IPS-20b (cell line): ENCODE results near the gene TSFM.
A peak's percentile ranks its signal among the peaks of the same experiment; 100 is the strongest.

Source experiments
- H3K27ac ChIP-seq: one replicate; pipeline ENCODE4 v1.5.1; 2013; ENCODE audit warnings: low read length
- H3K27me3 ChIP-seq: 2 replicates; pipeline ENCODE4 v1.6.1; 2013; ENCODE audit warnings: mild to moderate bottlenecking, low read length, inconsistent platforms; ENCODE audit not compliant: insufficient read depth
- H3K36me3 ChIP-seq: 2 replicates; pipeline ENCODE4 v1.6.1; 2013; ENCODE audit warnings: low read depth, mild to moderate bottlenecking, inconsistent platforms, low read length, moderate library complexity; ENCODE audit not compliant: insufficient read depth
- H3K4me1 ChIP-seq: 2 replicates; pipeline ENCODE4 v1.6.1; 2013; ENCODE audit warnings: mild to moderate bottlenecking, control low read depth, inconsistent platforms, low read length, moderate library complexity; ENCODE audit not compliant: insufficient read depth
- H3K4me3 ChIP-seq: 2 replicates; pipeline ENCODE4 v1.5.1; 2013; ENCODE audit warnings: mild to moderate bottlenecking, low read length, inconsistent platforms
- H3K9ac ChIP-seq: 2 replicates; pipeline ENCODE4 v1.6.1; 2013; ENCODE audit warnings: low read depth, mild to moderate bottlenecking, inconsistent platforms, low read length, moderate library complexity
- H3K9me3 ChIP-seq: 2 replicates; pipeline ENCODE4 v1.6.1; 2013; ENCODE audit warnings: mild to moderate bottlenecking, low read depth, low read length, inconsistent platforms; ENCODE audit not compliant: insufficient read depth

The TSFM gene

DNA sequence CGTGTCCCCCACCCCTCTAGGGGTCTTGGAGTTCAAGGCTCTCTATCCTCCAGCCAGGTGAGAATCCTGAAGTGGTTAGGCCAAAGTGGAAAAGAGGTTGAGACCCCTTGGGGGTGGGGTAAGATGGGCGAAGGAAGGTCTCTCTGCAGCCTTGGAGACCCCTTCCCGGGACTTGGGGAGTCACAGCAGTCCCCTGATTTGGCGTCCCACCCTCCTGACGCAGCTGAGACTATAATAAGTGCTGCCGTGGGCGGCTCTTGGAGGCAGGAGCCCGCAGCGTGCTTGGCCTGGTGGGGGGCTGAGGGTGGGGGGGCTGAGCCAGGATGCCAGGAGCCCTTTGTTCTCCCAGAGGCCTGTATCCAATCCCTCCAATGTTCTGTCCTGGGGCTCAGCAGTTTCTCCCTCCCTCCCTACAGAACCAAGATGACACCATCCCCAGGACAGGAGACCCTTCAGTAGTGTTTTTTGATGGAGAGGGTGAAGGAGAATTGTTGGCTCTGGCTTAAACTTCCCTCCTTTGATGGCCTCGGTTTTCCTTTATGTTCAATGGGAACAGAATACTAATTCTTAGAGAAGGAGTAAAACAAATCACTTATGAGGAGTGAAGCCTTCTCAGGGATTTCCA lies 42.6 kb upstream of the TSFM start:
- H3K27ac ChIP-seq, result no peak overlapping the region
- no peak overlapping the region for H3K4me3 ChIP-seq
- H3K36me3 ChIP-seq, result no peaks in the 10 kb centered on the region
- H3K9ac ChIP-seq, result no peak overlapping the region
- H3K27me3 ChIP-seq, result peaks cover 91% of the 10 kb centered on the region
- H3K4me1 ChIP-seq, result peaks cover 3% of the 10 kb centered on the region; the same call in 1 of the 2 replicates
- H3K9me3 ChIP-seq, result no peaks in the 10 kb centered on the region

DNA sequence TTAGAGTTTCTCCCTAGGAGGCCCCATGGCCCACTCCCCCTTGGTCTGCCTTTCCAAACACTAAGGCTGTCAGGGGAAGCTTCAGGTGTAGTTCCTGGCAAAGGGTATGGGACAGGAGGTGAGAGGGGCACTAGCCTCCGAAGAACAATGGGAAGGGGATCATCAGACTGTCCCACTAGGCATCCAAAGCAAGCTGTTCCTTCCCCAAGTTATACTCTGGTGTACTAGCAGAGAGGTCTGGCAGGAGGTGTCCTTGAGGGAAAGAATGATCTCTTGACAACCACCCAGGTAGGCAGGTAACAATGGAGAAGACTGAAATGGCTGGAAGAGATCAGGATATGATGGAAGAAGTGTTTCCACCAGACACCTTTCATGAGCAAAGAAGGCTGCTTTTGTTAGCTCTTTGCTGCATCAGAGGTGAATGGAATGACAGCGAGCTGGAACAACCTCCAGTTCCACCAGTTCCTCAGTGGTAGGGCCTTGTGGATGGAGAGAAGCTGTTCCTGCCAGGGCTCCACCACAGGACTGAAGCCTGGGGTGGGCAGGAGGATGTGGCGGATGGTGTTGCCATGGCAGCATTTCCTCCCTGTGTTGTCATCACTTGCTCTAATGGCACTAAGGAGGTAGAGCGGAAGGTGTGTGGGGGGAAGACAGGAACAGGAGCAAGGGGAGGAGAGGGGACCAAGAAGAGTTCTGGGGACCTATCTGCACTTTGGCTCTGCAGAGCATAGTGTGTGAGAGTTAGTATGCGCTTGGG lies 41.8 kb upstream of the TSFM start:
- no peak overlapping the region for H3K4me3 ChIP-seq
- H3K9ac ChIP-seq, result no peak overlapping the region
- peaks cover 83% of the 10 kb centered on the region for H3K27me3 ChIP-seq
- no peak overlapping the region for H3K27ac ChIP-seq
- H3K36me3 ChIP-seq, result no peaks in the 10 kb centered on the region
- peaks cover 3% of the 10 kb centered on the region; the same call in 1 of the 2 replicates for H3K4me1 ChIP-seq
- no peaks in the 10 kb centered on the region for H3K9me3 ChIP-seq

- no peak overlapping the region for H3K4me3 ChIP-seq
- H3K27ac ChIP-seq, result no peak overlapping the region
- no peaks in the 10 kb centered on the region for H3K9me3 ChIP-seq
- peaks cover 3% of the 10 kb centered on the region; the same call in 1 of the 2 replicates for H3K4me1 ChIP-seq
- H3K27me3 ChIP-seq, result peaks cover 78% of the 10 kb centered on the region
- H3K36me3 ChIP-seq, result peaks cover 4% of the 10 kb centered on the region
- no peak overlapping the region for H3K9ac ChIP-seq
These were observed 41.2 kb upstream of the TSFM start for GRCh38 chr12:57741413-57741789.

GRCh38 chr12:57741844-57742738 lies 40.5 kb upstream of the TSFM start:
- Histone ChIP-seq H3K27ac (no peak overlapping the region), H3K9ac (no peak overlapping the region), H3K9me3 (no peaks in the 10 kb centered on the region), H3K4me1 (no peaks in the 10 kb centered on the region; the same call in 1 of the 2 replicates), H3K27me3 (peaks cover 71% of the 10 kb centered on the region), H3K36me3 (peaks cover 11% of the 10 kb centered on the region), H3K4me3 (no peak overlapping the region)

GRCh38 chr12:57743769-57744168 lies 38.8 kb upstream of the TSFM start:
- no peak overlapping the region for H3K27ac ChIP-seq
- H3K4me3 ChIP-seq, result no peak overlapping the region
- no peak overlapping the region for H3K9ac ChIP-seq
- H3K36me3 ChIP-seq, result peaks cover 27% of the 10 kb centered on the region
- H3K27me3 ChIP-seq, result peaks cover 54% of the 10 kb centered on the region
- no peaks in the 10 kb centered on the region for H3K9me3 ChIP-seq
- H3K4me1 ChIP-seq, result no peaks in the 10 kb centered on the region; the same call in 1 of the 2 replicates

DNA sequence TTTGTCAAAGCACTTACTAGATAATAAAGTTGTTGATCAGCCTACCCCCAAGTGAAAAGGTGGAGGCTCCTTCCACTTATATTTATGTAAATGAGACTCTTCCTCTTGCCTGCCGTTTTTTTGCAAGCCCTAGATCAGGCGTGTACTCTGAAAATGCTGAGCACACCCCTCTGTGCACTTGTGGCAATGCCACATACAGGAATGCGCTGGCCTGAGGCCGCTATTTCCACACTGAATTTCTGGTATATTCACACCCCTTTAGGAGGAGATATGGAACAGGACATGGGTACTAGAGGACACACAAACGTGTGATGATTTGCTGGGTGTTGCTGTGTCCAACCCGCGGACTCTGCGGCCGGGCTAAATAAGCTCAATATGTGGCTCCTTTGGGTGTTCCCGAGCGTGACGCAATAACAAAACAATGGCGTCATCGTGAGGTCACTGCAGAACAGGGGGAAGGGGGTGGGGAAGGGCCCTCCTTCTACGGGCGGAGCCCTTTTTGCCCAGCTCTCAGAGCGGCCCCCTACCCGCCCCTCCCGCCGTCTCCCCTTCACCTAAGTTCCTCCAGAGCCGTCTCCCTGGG lies 38.3 kb upstream of the TSFM start:
- Histone ChIP-seq H3K27ac (peak overlapping the region; percentile 91), H3K36me3 (peaks cover 32% of the 10 kb centered on the region), H3K4me3 (peak overlapping the region; percentile 88), H3K4me1 (no peaks in the 10 kb centered on the region; the same call in 1 of the 2 replicates), H3K27me3 (peaks cover 49% of the 10 kb centered on the region), H3K9ac (peak overlapping the region; percentile 92; the same call in 1 of the 2 replicates), H3K9me3 (no peaks in the 10 kb centered on the region)

DNA sequence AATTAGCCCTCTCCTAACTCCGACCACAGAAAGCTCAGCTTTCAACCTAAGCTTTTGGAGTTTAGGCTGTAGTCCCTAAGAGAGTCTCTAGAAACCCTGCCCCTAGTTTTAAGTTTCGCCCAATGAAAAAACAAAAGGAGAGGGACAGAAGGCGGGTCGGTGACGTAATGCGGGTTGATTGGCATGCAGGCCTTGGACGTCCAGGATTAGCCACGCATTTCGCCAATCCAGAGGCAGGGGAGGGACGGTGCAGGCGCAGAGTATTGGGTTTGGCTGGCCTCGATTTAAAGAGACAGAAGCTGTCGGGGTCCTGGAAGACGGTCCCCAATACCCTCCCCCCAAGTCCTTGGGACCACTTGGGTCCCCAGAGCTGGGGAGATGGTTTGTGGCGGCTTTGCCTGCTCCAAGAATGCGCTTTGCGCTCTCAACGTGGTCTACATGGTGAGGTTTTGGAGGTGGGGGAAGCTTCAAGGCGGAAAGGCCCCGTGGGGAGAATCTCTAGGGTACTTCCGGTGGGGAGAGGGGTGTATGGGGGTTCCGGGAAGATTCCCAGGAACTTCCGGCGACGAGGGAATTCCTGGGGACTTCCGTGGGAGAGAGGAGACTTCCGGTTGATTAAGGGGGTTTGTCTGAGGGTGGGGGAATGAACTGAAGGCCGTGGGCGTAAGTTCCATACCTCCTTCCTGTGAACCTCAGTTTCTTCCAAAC lies 37.7 kb upstream of the TSFM start, which contains the start of gene TSPAN31:
Gene TSPAN31 (plus strand): TSS at position 263 of the 708 bp plus-strand sequence. CDS start 116 bp downstream, at position 379.
- H3K27ac ChIP-seq, result peak within 1 kb of the TSS; percentile 91
- no peaks in the 10 kb centered on the region for H3K9me3 ChIP-seq
- H3K4me1 ChIP-seq, result no peaks in the 10 kb centered on the region
- H3K4me3 ChIP-seq, result peak within 1 kb of the TSS; percentile 88
- H3K27me3 ChIP-seq, result peaks cover 42% of the 10 kb centered on the region
- peak within 1 kb of the TSS; percentile 92 for H3K9ac ChIP-seq
- peaks cover 39% of the 10 kb centered on the region for H3K36me3 ChIP-seq

DNA sequence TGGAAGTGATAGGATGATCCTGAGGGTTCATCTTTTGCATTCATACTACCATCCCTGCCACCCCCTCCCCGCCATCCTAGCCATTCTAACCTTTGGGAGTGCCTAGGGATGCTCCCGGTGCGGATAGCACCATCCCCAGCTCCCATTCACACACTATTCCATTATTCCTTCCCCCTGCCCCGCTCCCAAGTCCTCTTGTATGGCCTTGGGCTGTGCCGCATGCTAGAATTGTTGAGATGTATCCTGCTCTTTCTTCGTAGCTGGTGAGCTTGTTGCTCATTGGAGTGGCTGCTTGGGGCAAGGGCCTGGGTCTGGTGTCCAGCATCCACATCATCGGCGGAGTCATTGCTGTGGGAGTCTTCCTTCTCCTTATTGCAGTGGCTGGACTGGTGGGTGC lies 37.1 kb upstream of the TSFM start:
- peak overlapping the region; percentile 91 for H3K27ac ChIP-seq
- H3K9ac ChIP-seq, result peak overlapping the region; percentile 92
- H3K36me3 ChIP-seq, result peaks cover 44% of the 10 kb centered on the region
- no peaks in the 10 kb centered on the region for H3K4me1 ChIP-seq
- H3K9me3 ChIP-seq, result no peaks in the 10 kb centered on the region
- peak overlapping the region; percentile 88 for H3K4me3 ChIP-seq
- H3K27me3 ChIP-seq, result peaks cover 37% of the 10 kb centered on the region

DNA sequence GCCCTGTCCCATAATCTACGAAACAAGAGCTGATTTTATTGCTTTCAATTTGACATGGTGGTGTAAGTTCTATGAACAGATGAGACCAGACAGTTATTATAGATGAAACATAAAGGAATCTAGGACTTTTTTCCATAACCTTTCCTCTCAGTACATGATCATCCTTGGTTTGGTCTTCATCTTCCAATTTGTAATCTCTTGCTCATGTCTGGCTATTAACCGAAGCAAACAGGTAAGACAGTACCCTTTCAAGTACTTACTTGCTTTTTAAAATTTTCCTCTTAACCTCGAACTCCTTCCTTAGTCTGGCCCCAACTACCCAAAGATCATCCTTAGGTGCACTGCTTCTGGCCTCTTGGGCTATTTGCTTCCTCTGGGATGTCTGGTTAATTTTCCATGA lies 36.6 kb upstream of the TSFM start:
- no peak overlapping the region for H3K27ac ChIP-seq
- H3K9me3 ChIP-seq, result no peaks in the 10 kb centered on the region
- peak overlapping the region; percentile 88; the same call in 1 of the 2 replicates for H3K4me3 ChIP-seq
- H3K9ac ChIP-seq, result no peak overlapping the region
- H3K36me3 ChIP-seq, result peaks cover 49% of the 10 kb centered on the region
- H3K27me3 ChIP-seq, result peaks cover 31% of the 10 kb centered on the region
- H3K4me1 ChIP-seq, result peaks cover 2% of the 10 kb centered on the region; the same call in 1 of the 2 replicates

DNA sequence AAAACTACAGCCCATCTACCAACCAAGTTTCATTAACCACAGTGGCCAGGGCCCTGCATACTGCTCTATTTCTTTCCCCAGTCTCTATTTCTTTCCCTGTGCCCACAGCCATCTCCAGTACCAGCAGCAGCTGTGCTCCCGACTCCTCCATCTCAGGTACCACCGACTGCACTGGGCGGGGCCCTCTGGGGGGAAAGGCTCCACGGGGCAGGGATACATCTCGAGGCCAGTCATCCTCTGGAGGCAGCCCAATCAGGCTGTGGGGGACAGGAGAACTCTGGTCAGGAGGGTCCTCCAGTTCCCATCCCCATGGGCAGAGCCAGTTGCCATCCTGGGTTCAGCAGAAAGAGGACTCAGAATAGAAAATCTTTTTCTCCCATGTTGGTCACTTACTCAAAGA lies 33.5 kb upstream of the TSFM start:
- Histone ChIP-seq H3K4me1 (peaks cover 15% of the 10 kb centered on the region), H3K36me3 (peaks cover 49% of the 10 kb centered on the region)

More for the DNA sequence above, 33.5 kb upstream of the TSFM start:
- H3K27ac ChIP-seq, result no peak overlapping the region
- H3K4me3 ChIP-seq, result no peak overlapping the region
- H3K9ac ChIP-seq, result no peak overlapping the region
- H3K27me3 ChIP-seq, result peaks cover 13% of the 10 kb centered on the region
- no peaks in the 10 kb centered on the region for H3K9me3 ChIP-seq
